HEK293T (cell line): Measurements from ENCODE around the gene ARF1.

Source experiments
- ARNT ChIP-seq: fragments of 450-650 bp; IDR thresholded peaks from 2 replicates; pipeline ENCODE4 v1.6.1; 2017; ENCODE audit warnings: mild to moderate bottlenecking
- BHLHE40 ChIP-seq: fragments of 450-650 bp; IDR thresholded peaks from 2 replicates; pipeline ENCODE4 v1.6.1; 2016; ENCODE audit warnings: mild to moderate bottlenecking, moderate library complexity, borderline replicate concordance
- ELF4 ChIP-seq: fragments of 450-650 bp; IDR thresholded peaks from 2 replicates; pipeline ENCODE4 v1.6.1; 2017; ENCODE audit warnings: antibody characterized with exemption
- FOXA1 ChIP-seq: fragments of 450-650 bp; IDR thresholded peaks from 2 replicates; pipeline ENCODE4 v1.6.1; 2016; ENCODE audit warnings: mild to moderate bottlenecking
- HDGF ChIP-seq: fragments of 450-650 bp; IDR thresholded peaks from 2 replicates; pipeline ENCODE4 v1.6.1; 2017; ENCODE audit warnings: antibody characterized with exemption, borderline replicate concordance
- LEF1 ChIP-seq: fragments of 450-650 bp; IDR thresholded peaks from 2 replicates; pipeline ENCODE4 v1.6.1; 2017; ENCODE audit warnings: mild to moderate bottlenecking, borderline replicate concordance
- SP1 ChIP-seq: fragments of 450-650 bp; IDR thresholded peaks from 2 replicates; pipeline ENCODE4 v1.6.1; 2017
- SUZ12 ChIP-seq: fragments of 450-650 bp; IDR thresholded peaks from 2 replicates; pipeline ENCODE4 v1.6.1; 2016; ENCODE audit warnings: mild to moderate bottlenecking
- TARDBP ChIP-seq: fragments of 450-650 bp; IDR thresholded peaks from 2 replicates; pipeline ENCODE4 v1.6.1; 2016
- ZNF384 ChIP-seq: fragments of 450-650 bp; IDR thresholded peaks from 2 replicates; pipeline ENCODE4 v1.6.1; 2016

GRCh38 chr1:228094432-228095016 lies 12.0 kb downstream of the ARF1 start:
- TF ChIP-seq BHLHE40 (no peak), ARNT (no peak), HDGF (no peak), ZNF384 (no peak), LEF1 (no peak), SUZ12 (no peak), SP1 (no peak), FOXA1 (no peak), ELF4 (no peak), TARDBP (no peak)
